ENCODE data around the gene HACE1.

Gene HACE1

GRCh38 chr6:104730450-104730849, 129.3 kb downstream of the HACE1 start:
- Mint-ChIP-seq H3K27me3 (no peaks in the 10 kb centered on the region), H3K27ac (no peak overlapping the region), H3K36me3 (peaks cover 8% of the 10 kb centered on the region), H3K4me3 (no peak overlapping the region), H3K9me3 (ENCODE audit: low read depth) (no peaks in the 10 kb centered on the region), H3K4me1 (ENCODE audit: low read depth) (no peaks in the 10 kb centered on the region)

GRCh38 chr6:104729433-104729832, 130.3 kb downstream of the HACE1 start:
- Mint-ChIP-seq H3K4me3 (no peak overlapping the region), H3K27ac (no peak overlapping the region), H3K27me3 (no peaks in the 10 kb centered on the region), H3K4me1 (ENCODE audit: low read depth) (no peaks in the 10 kb centered on the region), H3K9me3 (ENCODE audit: low read depth) (no peaks in the 10 kb centered on the region), H3K36me3 (peaks cover 8% of the 10 kb centered on the region)

GRCh38 chr6:104728448-104728847, 131.3 kb downstream of the HACE1 start:
- Mint-ChIP-seq H3K27ac (no peak overlapping the region), H3K4me1 (ENCODE audit: low read depth) (no peaks in the 10 kb centered on the region), H3K36me3 (peaks cover 8% of the 10 kb centered on the region), H3K4me3 (no peak overlapping the region), H3K9me3 (ENCODE audit: low read depth) (no peaks in the 10 kb centered on the region), H3K27me3 (no peaks in the 10 kb centered on the region)

- H3K9me3 Mint-ChIP-seq (ENCODE audit: low read depth): peaks cover 6% of the 10 kb centered on the region
- no peaks in the 10 kb centered on the region for H3K4me1 Mint-ChIP-seq (ENCODE audit: low read depth)
- no peak overlapping the region for H3K27ac Mint-ChIP-seq
- H3K36me3 Mint-ChIP-seq: peaks cover 4% of the 10 kb centered on the region
- no peaks in the 10 kb centered on the region for H3K27me3 Mint-ChIP-seq
- no peak overlapping the region for H3K4me3 Mint-ChIP-seq
Observed at GRCh38 chr6:104718672-104719071, 141.0 kb downstream of the HACE1 start.

GRCh38 chr6:104716858-104717257, 142.9 kb downstream of the HACE1 start:
- no peaks in the 10 kb centered on the region for H3K36me3 Mint-ChIP-seq
- peaks cover 6% of the 10 kb centered on the region for H3K9me3 Mint-ChIP-seq (ENCODE audit: low read depth)
- H3K27me3 Mint-ChIP-seq: no peaks in the 10 kb centered on the region
- H3K27ac Mint-ChIP-seq: no peak overlapping the region
- H3K4me1 Mint-ChIP-seq (ENCODE audit: low read depth): no peaks in the 10 kb centered on the region
- no peak overlapping the region for H3K4me3 Mint-ChIP-seq

- no peaks in the 10 kb centered on the region for H3K27me3 Mint-ChIP-seq
- no peaks in the 10 kb centered on the region for H3K4me1 Mint-ChIP-seq (ENCODE audit: low read depth)
- H3K27ac Mint-ChIP-seq: no peak overlapping the region
- peaks cover 6% of the 10 kb centered on the region for H3K9me3 Mint-ChIP-seq (ENCODE audit: low read depth)
- H3K36me3 Mint-ChIP-seq: no peaks in the 10 kb centered on the region
- H3K4me3 Mint-ChIP-seq: no peak overlapping the region
Observed at GRCh38 chr6:104714796-104715195, 144.9 kb downstream of the HACE1 start.

- Mint-ChIP-seq H3K27ac (no peak overlapping the region), H3K4me1 (ENCODE audit: low read depth) (no peaks in the 10 kb centered on the region), H3K36me3 (no peaks in the 10 kb centered on the region), H3K4me3 (no peak overlapping the region), H3K9me3 (ENCODE audit: low read depth) (peaks cover 6% of the 10 kb centered on the region), H3K27me3 (no peaks in the 10 kb centered on the region)
Observed at GRCh38 chr6:104713982-104714381, 145.7 kb downstream of the HACE1 start.

GRCh38 chr6:104711371-104711770, 148.3 kb downstream of the HACE1 start:
- Mint-ChIP-seq H3K36me3 (peaks cover 3% of the 10 kb centered on the region), H3K4me1 (ENCODE audit: low read depth) (peaks cover 3% of the 10 kb centered on the region), H3K27ac (no peak overlapping the region), H3K9me3 (ENCODE audit: low read depth) (peaks cover 9% of the 10 kb centered on the region), H3K27me3 (no peaks in the 10 kb centered on the region), H3K4me3 (no peak overlapping the region)

GRCh38 chr6:104710543-104711335, 149.0 kb downstream of the HACE1 start:
- Mint-ChIP-seq H3K9me3 (ENCODE audit: low read depth) (peaks cover 9% of the 10 kb centered on the region), H3K4me3 (no peak overlapping the region)

GRCh38 chr6:104705916-104706442, 153.7 kb downstream of the HACE1 start:
- Mint-ChIP-seq H3K27ac (no peak overlapping the region), H3K4me3 (no peak overlapping the region)

More at GRCh38 chr6:104710543-104711335, 149.0 kb downstream of the HACE1 start:
- Mint-ChIP-seq H3K4me1 (ENCODE audit: low read depth) (peaks cover 5% of the 10 kb centered on the region), H3K27ac (no peak overlapping the region), H3K36me3 (peaks cover 3% of the 10 kb centered on the region), H3K27me3 (no peaks in the 10 kb centered on the region)

GRCh38 chr6:104705095-104705707, 154.5 kb downstream of the HACE1 start:
- Mint-ChIP-seq H3K9me3 (ENCODE audit: low read depth) (peaks cover 4% of the 10 kb centered on the region), H3K27me3 (no peaks in the 10 kb centered on the region), H3K4me1 (ENCODE audit: low read depth) (peaks cover 36% of the 10 kb centered on the region), H3K36me3 (peaks cover 3% of the 10 kb centered on the region), H3K27ac (peak overlapping the region; percentile 18), H3K4me3 (peak overlapping the region; percentile 73)

More at GRCh38 chr6:104705916-104706442, 153.7 kb downstream of the HACE1 start:
- Mint-ChIP-seq H3K27me3 (no peaks in the 10 kb centered on the region), H3K36me3 (peaks cover 3% of the 10 kb centered on the region), H3K9me3 (ENCODE audit: low read depth) (peaks cover 4% of the 10 kb centered on the region), H3K4me1 (ENCODE audit: low read depth) (peaks cover 36% of the 10 kb centered on the region)

GRCh38 chr6:104704191-104704590, 155.5 kb downstream of the HACE1 start:
- peaks cover 36% of the 10 kb centered on the region for H3K4me1 Mint-ChIP-seq (ENCODE audit: low read depth)
- H3K4me3 Mint-ChIP-seq: no peak overlapping the region
- H3K36me3 Mint-ChIP-seq: peaks cover 3% of the 10 kb centered on the region
- peaks cover 4% of the 10 kb centered on the region for H3K9me3 Mint-ChIP-seq (ENCODE audit: low read depth)
- no peak overlapping the region for H3K27ac Mint-ChIP-seq
- no peaks in the 10 kb centered on the region for H3K27me3 Mint-ChIP-seq

- no peaks in the 10 kb centered on the region for H3K36me3 Mint-ChIP-seq
- no peaks in the 10 kb centered on the region for H3K27me3 Mint-ChIP-seq
- no peak overlapping the region for H3K4me3 Mint-ChIP-seq
- no peaks in the 10 kb centered on the region for H3K9me3 Mint-ChIP-seq (ENCODE audit: low read depth)
- H3K27ac Mint-ChIP-seq: no peak overlapping the region
- peaks cover 36% of the 10 kb centered on the region for H3K4me1 Mint-ChIP-seq (ENCODE audit: low read depth)
Observed at GRCh38 chr6:104702126-104702841, 157.4 kb downstream of the HACE1 start.

GRCh38 chr6:104700371-104701185, 159.1 kb downstream of the HACE1 start:
- H3K4me3 Mint-ChIP-seq: no peak overlapping the region
- H3K36me3 Mint-ChIP-seq: no peaks in the 10 kb centered on the region
- H3K27me3 Mint-ChIP-seq: no peaks in the 10 kb centered on the region
- no peaks in the 10 kb centered on the region for H3K9me3 Mint-ChIP-seq (ENCODE audit: low read depth)
- peaks cover 29% of the 10 kb centered on the region for H3K4me1 Mint-ChIP-seq (ENCODE audit: low read depth)
- H3K27ac Mint-ChIP-seq: no peak overlapping the region
